GM12878 (cell line): ENCODE results near the gene MYH7. TPM values are rescaled to one million over a fixed set of nuclear protein-coding genes. Genes with fewer than 3 reads are reported as not detected.
A peak's percentile ranks its signal among the peaks of the same experiment; 100 is the strongest.

Experiments used
- ATAC-seq: fragments of 200-7000 bp; cut with Tn5 transposase; 3 replicates; pipeline ENCODE4 v1.9.1; 2020; ENCODE audit warnings: mild to moderate bottlenecking, moderate library complexity
- BruUV-seq: library from RNA; stranded (reverse); fragments of 400-500 nt; replicated peaks from 2 replicates; lab custom pipeline; 2021; lab: Mats Ljungman, UMichigan
- CTCF ChIA-PET: fragments of 300-600 bp; sonication (Branson Sonifier 250); formaldehyde crosslinking; extraction: SDS; loops from one replicate; lab custom pipeline; 2021; ENCODE audit warnings: inconsistent platforms; lab: Yijun Ruan, JAX
- POLR2A ChIA-PET: fragments of 350-600 bp; formaldehyde crosslinking; extraction: SDS; loops from one replicate; lab custom pipeline; 2021; ENCODE audit warnings: inconsistent platforms; lab: Charles Lee
- RAD21 ChIA-PET: fragments of 300-600 bp; sonication (Branson Sonifier 250); formaldehyde crosslinking; loops from one replicate; lab custom pipeline; 2023; ENCODE audit warnings: antibody characterized with exemption; ENCODE audit not compliant: unreplicated experiment; lab: Charles Lee
- SMC1A ChIA-PET: fragments of 300-600 bp; sonication (Branson Sonifier 250); formaldehyde crosslinking; loops from one replicate; lab custom pipeline; 2023; ENCODE audit not compliant: unreplicated experiment, uncharacterized antibody; lab: Charles Lee
- DNase-seq: peaks from one replicate; pipeline ENCODE4 v3.0.0-alpha.2; 2011; ENCODE audit warnings: low read depth, low spot score
- FAIRE-seq: peaks from 3 replicates; lab custom pipeline; 2011; peaks lifted over from hg19 to GRCh38; lab: Jason Lieb, UNC
- H2AFZ ChIP-seq: 2 replicates; pipeline ENCODE4 v1.6.0; 2011; ENCODE audit warnings: low read depth, low read length, control low read depth; ENCODE audit not compliant: control insufficient read depth
- H3K27ac ChIP-seq: 2 replicates; pipeline ENCODE4 v1.5.1; 2011; ENCODE audit warnings: control low read depth; ENCODE audit not compliant: control insufficient read depth, insufficient read depth
- H3K27me3 ChIP-seq, 2 experiments: replicated peaks in 1 of 2; 2 replicates each; pipeline versions ENCODE4 v1.6.0 to v1.6.1; 2011; ENCODE audit warnings: low read length in 1 of 2; ENCODE audit not compliant: control insufficient read depth in 2 of 2, insufficient read depth in 2 of 2
- H3K36me3 ChIP-seq, 2 experiments: 2 replicates each; pipeline ENCODE4 v1.5.1; 2011; ENCODE audit warnings: low read length in 1 of 2; ENCODE audit not compliant: control insufficient read depth in 2 of 2, insufficient read depth in 2 of 2
- H3K4me1 ChIP-seq: 2 replicates; pipeline ENCODE4 v1.6.1; 2011; ENCODE audit warnings: mild to moderate bottlenecking, low read length, moderate library complexity, mixed read lengths; ENCODE audit not compliant: control insufficient read depth, insufficient read depth
- H3K4me2 ChIP-seq: 2 replicates; pipeline ENCODE4 v1.6.0; 2011; ENCODE audit warnings: control low read depth; ENCODE audit not compliant: control insufficient read depth, insufficient read depth
- H3K4me3 ChIP-seq: fragments of 200-600 bp; sonication (generic); 2 replicates; pipeline ENCODE4 v1.5.1; 2016
- H3K79me2 ChIP-seq: 2 replicates; pipeline ENCODE4 v1.6.0; 2011; ENCODE audit warnings: low read length; ENCODE audit not compliant: control insufficient read depth, insufficient read depth
- H3K9ac ChIP-seq: 2 replicates; pipeline ENCODE4 v1.8.0; 2011; ENCODE audit warnings: low read length, control low read depth, mixed read lengths; ENCODE audit not compliant: control insufficient read depth, insufficient read depth
- H3K9me3 ChIP-seq: replicated peaks from 3 replicates; pipeline ENCODE4 v1.5.1; 2011; ENCODE audit warnings: mild to moderate bottlenecking, low read length; ENCODE audit not compliant: control insufficient read depth, insufficient read depth
- H4K20me1 ChIP-seq: 2 replicates; pipeline ENCODE4 v1.6.0; 2011; ENCODE audit not compliant: control insufficient read depth, insufficient read depth
- CHD4 ChIP-seq: fragments of 200-600 bp; sonication (generic); IDR thresholded peaks from 2 replicates; pipeline ENCODE4 v1.6.1; 2016; ENCODE audit warnings: mild to moderate bottlenecking
- HDAC2 ChIP-seq: fragments of 200-600 bp; sonication (generic); IDR thresholded peaks from 2 replicates; pipeline ENCODE4 v1.6.1; 2017
- KAT2A ChIP-seq: conservative IDR thresholded peaks from 2 replicates; pipeline ENCODE4 v1.6.1; 2011; ENCODE audit warnings: low read depth, low read length; ENCODE audit not compliant: control insufficient read depth
- MTA2 ChIP-seq: fragments of 450-650 bp; IDR thresholded peaks from 2 replicates; pipeline ENCODE4 v1.6.1; 2016; ENCODE audit warnings: low read depth, mild to moderate bottlenecking, moderate library complexity
- NR2F1 ChIP-seq: fragments of 450-650 bp; conservative IDR thresholded peaks from 2 replicates; pipeline ENCODE4 v1.6.1; 2017; ENCODE audit warnings: mild to moderate bottlenecking
- RB1 ChIP-seq: fragments of 450-650 bp; formaldehyde crosslinking; IDR thresholded peaks from 2 replicates; pipeline ENCODE4 v1.6.1; 2017; ENCODE audit warnings: mild to moderate bottlenecking, borderline replicate concordance
- RFX5 ChIP-seq: IDR thresholded peaks from 2 replicates; pipeline ENCODE4 v1.6.1; 2011; ENCODE audit warnings: low read depth, low read length, improper control_type of control experiment
- WGBS: methylation state at CpG from one replicate; pipeline ENCODE4 v1.1.6; 2016; ENCODE audit warnings: low lambda C conversion rate; ENCODE audit not compliant: insufficient replicate concordance, insufficient coverage; ENCODE audit errors: missing lambda C conversion rate; 5-methylcytosine and 5-hydroxymethylcytosine counted together
- in situ Hi-C: fragments of 300-500 bp; cut with MboI; formaldehyde crosslinking; loops from 9 replicates; pipeline ENCODE4 v1.14.3; 2018; ENCODE audit warnings: mixed read lengths
- intact Hi-C: fragments of 100-400 bp; cut with micrococcal nuclease; formaldehyde crosslinking; loops from one replicate; pipeline ENCODE4 v1.14.2; 2022; ENCODE audit not compliant: unreplicated experiment
- polyA plus RNA-seq, 11 experiments: library from polyadenylated mRNA; depleted of rRNA in 4 of 11; unstranded in 6 of 11; stranded (reverse) in 5 of 11; fragments of >200 nt; fragmentation: Nextera tagmentation in 4 of 11; fragmentation: Illumina TruSeq in 1 of 11; extraction: Ambion mirVana in 4 of 11; extraction: Trizol in 1 of 11; gene quantifications; 1 replicate in 1 of 11; 2 replicates in 10 of 11; pipeline versions ENCODE4 v1.2.1 to v1.2.3, GENCODE V29; 2011 to 2016; ENCODE audit warnings: inconsistent platforms in 2 of 11, missing spikeins in 2 of 11, low read depth in 1 of 11
- total RNA-seq, 4 experiments: library from RNA; depleted of rRNA in 3 of 4; stranded (reverse); fragments of >200 nt in 3 of 4; fragmentation: Illumina TruSeq in 1 of 4; extraction: Trizol in 1 of 4; gene quantifications; 2 replicates each; pipeline versions ENCODE4 v1.2.1 to v1.2.3, GENCODE V29; 2013 to 2021
- TF ChIP-seq, protein P1 (sequence below): fragments of 450-650 bp; formaldehyde crosslinking; IDR thresholded peaks from 2 replicates; pipeline ENCODE4 v1.5.0; 2022; ENCODE audit warnings: mild to moderate bottlenecking, missing genetic modification characterization
- TF ChIP-seq, protein P2 (sequence below): IDR thresholded peaks from 2 replicates; pipeline ENCODE4 v1.6.1; 2011; ENCODE audit warnings: borderline replicate concordance, low read depth, mild to moderate bottlenecking, moderate library complexity, low read length; ENCODE audit not compliant: insufficient read depth, poor library complexity, severe bottlenecking
- TF ChIP-seq, protein P3 (sequence below): fragments of 450-650 bp; IDR thresholded peaks from 2 replicates; pipeline ENCODE4 v1.6.1; 2017; ENCODE audit warnings: borderline replicate concordance
- TF ChIP-seq, protein P4 (sequence below): fragments of 450-650 bp; IDR thresholded peaks from 2 replicates; pipeline ENCODE4 v1.6.1; 2017; ENCODE audit warnings: mild to moderate bottlenecking, low read depth, inconsistent platforms; ENCODE audit not compliant: poor library complexity, severe bottlenecking

Gene MYH7
- total and polyA plus RNA-seq, 10 of the 15 experiments (the other 5 are each of a cell fraction or from before 2014, with no cell fraction given), result 0.04 to 0.10 (median 0.05) TPM; not detected in 4

DNA sequence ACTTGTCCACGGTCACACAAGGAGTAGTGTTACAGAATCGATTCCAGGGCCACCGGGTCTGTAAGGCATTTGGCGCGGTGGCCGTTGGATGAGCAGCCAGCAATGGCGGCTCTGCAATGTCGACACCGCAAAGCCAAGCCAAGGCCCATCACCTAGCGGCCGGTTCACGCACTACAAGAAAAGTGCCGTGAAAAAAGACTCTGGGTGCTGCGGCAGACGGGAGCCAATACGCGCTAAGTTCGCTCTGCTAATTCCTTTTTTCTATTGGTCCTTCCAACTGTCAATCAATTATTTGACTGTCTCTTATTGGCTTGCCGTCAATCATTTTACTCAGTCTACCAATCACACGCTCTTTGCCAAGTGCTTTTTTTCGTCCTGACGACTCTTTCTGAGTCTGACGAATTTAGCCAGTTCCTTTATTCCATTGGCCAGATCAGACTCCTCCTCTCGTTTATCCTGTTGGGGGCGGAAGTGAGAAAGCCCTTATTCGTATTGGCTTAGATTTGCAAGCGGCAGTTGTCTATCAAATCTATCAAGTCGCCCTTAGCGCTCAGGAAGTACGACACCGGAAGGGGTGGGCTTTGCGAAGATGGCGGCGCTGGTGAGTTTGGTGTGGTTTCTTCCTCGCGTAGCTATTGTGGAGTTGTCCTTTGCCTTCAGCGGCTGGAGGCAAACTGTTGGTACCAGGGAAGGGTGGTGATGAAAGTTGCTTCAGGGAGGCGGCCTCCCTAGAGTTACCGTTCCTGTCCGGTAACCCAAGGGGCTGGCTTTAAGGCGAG is 33.9 kb upstream of the MYH7 start, which contains the start of gene NGDN (continued):
- TF ChIP-seq RFX5, result peak; percentile 95
- TF ChIP-seq, protein P1, sequence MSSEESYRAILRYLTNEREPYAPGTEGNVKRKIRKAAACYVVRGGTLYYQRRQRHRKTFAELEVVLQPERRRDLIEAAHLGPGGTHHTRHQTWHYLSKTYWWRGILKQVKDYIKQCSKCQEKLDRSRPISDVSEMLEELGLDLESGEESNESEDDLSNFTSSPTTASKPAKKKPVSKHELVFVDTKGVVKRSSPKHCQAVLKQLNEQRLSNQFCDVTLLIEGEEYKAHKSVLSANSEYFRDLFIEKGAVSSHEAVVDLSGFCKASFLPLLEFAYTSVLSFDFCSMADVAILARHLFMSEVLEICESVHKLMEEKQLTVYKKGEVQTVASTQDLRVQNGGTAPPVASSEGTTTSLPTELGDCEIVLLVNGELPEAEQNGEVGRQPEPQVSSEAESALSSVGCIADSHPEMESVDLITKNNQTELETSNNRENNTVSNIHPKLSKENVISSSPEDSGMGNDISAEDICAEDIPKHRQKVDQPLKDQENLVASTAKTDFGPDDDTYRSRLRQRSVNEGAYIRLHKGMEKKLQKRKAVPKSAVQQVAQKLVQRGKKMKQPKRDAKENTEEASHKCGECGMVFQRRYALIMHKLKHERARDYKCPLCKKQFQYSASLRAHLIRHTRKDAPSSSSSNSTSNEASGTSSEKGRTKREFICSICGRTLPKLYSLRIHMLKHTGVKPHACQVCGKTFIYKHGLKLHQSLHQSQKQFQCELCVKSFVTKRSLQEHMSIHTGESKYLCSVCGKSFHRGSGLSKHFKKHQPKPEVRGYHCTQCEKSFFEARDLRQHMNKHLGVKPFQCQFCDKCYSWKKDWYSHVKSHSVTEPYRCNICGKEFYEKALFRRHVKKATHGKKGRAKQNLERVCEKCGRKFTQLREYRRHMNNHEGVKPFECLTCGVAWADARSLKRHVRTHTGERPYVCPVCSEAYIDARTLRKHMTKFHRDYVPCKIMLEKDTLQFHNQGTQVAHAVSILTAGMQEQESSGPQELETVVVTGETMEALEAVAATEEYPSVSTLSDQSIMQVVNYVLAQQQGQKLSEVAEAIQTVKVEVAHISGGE (CRISPR knock-in tag), result no peak
- TF ChIP-seq CHD4, result no peak

DNA sequence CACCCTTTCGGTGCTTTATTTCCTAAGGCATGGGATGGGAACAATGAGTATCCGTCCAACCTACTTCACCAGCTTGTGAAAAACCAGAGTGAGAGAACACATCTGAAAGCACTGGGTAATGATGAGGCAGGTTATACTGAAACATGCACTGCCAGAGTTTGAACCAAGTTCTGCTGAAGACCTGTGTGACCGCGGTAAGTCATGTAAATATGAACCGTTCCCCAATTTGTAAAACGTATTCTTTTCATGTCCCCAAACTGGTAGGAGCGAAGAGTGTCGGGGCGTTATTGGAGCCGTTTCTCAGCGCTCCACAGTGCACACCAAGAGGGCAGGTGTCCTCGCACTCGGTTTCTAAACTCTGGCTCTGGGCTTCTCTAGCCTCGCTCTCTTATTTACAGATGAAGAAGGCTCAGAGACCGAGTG is 33.3 kb upstream of the MYH7 start:
- BruUV-seq, result TSS peak; percentile 58
- H3K36me3 ChIP-seq, result peaks cover 0 to 11% of the 10 kb centered on the region in 2 experiments; a peak in 2 of 4 replicates
- peak overlapping the region; percentile 43 for H3K27ac ChIP-seq
- peak overlapping the region; percentile 74 for H3K4me2 ChIP-seq
- H3K79me2 ChIP-seq, result peaks cover 16% of the 10 kb centered on the region
- peaks cover 3% of the 10 kb centered on the region; the same call in 1 of the 3 replicates for H3K9me3 ChIP-seq
- CTCF ChIA-PET, result interaction anchor here (1.0 to 2.7 kb wide), 10 partner anchors 8 to 348 kb away, joined by 3 to 10 read pairs (median 4); partner anchors contain the start of gene PABPN1
- H3K4me1 ChIP-seq, result peaks cover 8% of the 10 kb centered on the region
- FAIRE-seq (no peak), ATAC-seq (peak; percentile 2; the same call in 1 of the 3 replicates), DNase-seq (no peak)
- in situ Hi-C loops, result no loop called here
- H4K20me1 ChIP-seq, result no peaks in the 10 kb centered on the region
- no peaks in the 10 kb centered on the region for H3K27me3 ChIP-seq
- peak overlapping the region; percentile 96 for H2AFZ ChIP-seq
- WGBS, result 92% methylated on average over 15 of the region's 15 CpGs
- intact Hi-C loops, result loop anchor here (5.0 kb wide), 1 partner anchor 146 kb away; the partner anchor contains the start of gene PABPN1
- RAD21 ChIA-PET, result interaction anchor here (0.6 to 0.7 kb wide), 2 partner anchors 120 to 200 kb away, joined by 3 to 4 read pairs; no protein-coding TSS in a partner anchor
- POLR2A ChIA-PET, result interaction anchor here (0.5 kb wide), 1 partner anchor 35 kb away, joined by 4 read pairs; no protein-coding TSS in a partner anchor
- H3K4me3 ChIP-seq, result peak overlapping the region; percentile 37; the same call in 1 of the 2 replicates
- H3K9ac ChIP-seq, result no peak overlapping the region; the same call in 1 of the 2 replicates
- SMC1A ChIA-PET, result interaction anchor here (1.3 kb wide), 2 partner anchors 146 to 179 kb away, joined by 3 to 4 read pairs; no protein-coding TSS in a partner anchor
- TF ChIP-seq KAT2A, result no peak
- peak; percentile 75 for TF ChIP-seq RB1
- TF ChIP-seq, protein P2, sequence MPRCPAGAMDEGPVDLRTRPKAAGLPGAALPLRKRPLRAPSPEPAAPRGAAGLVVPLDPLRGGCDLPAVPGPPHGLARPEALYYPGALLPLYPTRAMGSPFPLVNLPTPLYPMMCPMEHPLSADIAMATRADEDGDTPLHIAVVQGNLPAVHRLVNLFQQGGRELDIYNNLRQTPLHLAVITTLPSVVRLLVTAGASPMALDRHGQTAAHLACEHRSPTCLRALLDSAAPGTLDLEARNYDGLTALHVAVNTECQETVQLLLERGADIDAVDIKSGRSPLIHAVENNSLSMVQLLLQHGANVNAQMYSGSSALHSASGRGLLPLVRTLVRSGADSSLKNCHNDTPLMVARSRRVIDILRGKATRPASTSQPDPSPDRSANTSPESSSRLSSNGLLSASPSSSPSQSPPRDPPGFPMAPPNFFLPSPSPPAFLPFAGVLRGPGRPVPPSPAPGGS, result no peak
- TF ChIP-seq, protein P3, sequence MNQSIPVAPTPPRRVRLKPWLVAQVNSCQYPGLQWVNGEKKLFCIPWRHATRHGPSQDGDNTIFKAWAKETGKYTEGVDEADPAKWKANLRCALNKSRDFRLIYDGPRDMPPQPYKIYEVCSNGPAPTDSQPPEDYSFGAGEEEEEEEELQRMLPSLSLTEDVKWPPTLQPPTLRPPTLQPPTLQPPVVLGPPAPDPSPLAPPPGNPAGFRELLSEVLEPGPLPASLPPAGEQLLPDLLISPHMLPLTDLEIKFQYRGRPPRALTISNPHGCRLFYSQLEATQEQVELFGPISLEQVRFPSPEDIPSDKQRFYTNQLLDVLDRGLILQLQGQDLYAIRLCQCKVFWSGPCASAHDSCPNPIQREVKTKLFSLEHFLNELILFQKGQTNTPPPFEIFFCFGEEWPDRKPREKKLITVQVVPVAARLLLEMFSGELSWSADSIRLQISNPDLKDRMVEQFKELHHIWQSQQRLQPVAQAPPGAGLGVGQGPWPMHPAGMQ, result no peak
- TF ChIP-seq HDAC2, result no peak
- TF ChIP-seq, protein P4, sequence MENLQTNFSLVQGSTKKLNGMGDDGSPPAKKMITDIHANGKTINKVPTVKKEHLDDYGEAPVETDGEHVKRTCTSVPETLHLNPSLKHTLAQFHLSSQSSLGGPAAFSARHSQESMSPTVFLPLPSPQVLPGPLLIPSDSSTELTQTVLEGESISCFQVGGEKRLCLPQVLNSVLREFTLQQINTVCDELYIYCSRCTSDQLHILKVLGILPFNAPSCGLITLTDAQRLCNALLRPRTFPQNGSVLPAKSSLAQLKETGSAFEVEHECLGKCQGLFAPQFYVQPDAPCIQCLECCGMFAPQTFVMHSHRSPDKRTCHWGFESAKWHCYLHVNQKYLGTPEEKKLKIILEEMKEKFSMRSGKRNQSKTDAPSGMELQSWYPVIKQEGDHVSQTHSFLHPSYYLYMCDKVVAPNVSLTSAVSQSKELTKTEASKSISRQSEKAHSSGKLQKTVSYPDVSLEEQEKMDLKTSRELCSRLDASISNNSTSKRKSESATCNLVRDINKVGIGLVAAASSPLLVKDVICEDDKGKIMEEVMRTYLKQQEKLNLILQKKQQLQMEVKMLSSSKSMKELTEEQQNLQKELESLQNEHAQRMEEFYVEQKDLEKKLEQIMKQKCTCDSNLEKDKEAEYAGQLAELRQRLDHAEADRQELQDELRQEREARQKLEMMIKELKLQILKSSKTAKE, result no peak
- TF ChIP-seq NR2F1, result 0 out of 2 replicates have a peak, but pooled peaks have one; percentile 10
- 0 out of 2 replicates have a peak, but pooled peaks have one; percentile 9 for TF ChIP-seq MTA2
